ENCODE data around the gene SNAI3. TPM values are rescaled to one million over a fixed set of nuclear protein-coding genes. Genes with fewer than 3 reads are reported as not detected.

The SNAI3 gene
- total RNA-seq, 2 donors from 2014 or later, result 0.42 to 1.2 TPM

GRCh38 chr16:88695753-88696152 lies 9.4 kb upstream of the SNAI3 start:
- Mint-ChIP-seq H3K9me3 (no peaks in the 10 kb centered on the region), H3K4me3 (no peak overlapping the region), H3K36me3 (no peaks in the 10 kb centered on the region), H3K27ac (peak overlapping the region in 1 of 2 donors; percentile 23), H3K27me3 (no peaks in the 10 kb centered on the region), H3K4me1 (ENCODE audit: low read depth in 2 of 2) (peaks cover 14 to 27% of the 10 kb centered on the region in 2 donors)
- no peak for DNase-seq (ENCODE audit: low spot score)
- ATAC-seq, result no peak

- Mint-ChIP-seq H3K9me3 (no peaks in the 10 kb centered on the region), H3K27me3 (no peaks in the 10 kb centered on the region), H3K36me3 (no peaks in the 10 kb centered on the region), H3K27ac (no peak overlapping the region), H3K4me1 (ENCODE audit: low read depth in 2 of 2) (peaks cover 11 to 27% of the 10 kb centered on the region in 2 donors), H3K4me3 (no peak overlapping the region)
- DNase-seq (ENCODE audit: low spot score) (no peak), ATAC-seq (no peak)
These were observed 8.9 kb upstream of the SNAI3 start for GRCh38 chr16:88695218-88695617.

- H3K27ac Mint-ChIP-seq, result peak overlapping the region in 1 of 2 donors; percentile 58
- H3K4me3 Mint-ChIP-seq, result no peak overlapping the region
- H3K27me3 Mint-ChIP-seq, result no peaks in the 10 kb centered on the region
These were observed 8.1 kb upstream of the SNAI3 start for GRCh38 chr16:88694221-88695087.

GRCh38 chr16:88693420-88694177 lies 7.3 kb upstream of the SNAI3 start:
- H3K36me3 Mint-ChIP-seq, result no peaks in the 10 kb centered on the region
- ATAC-seq (no peak), DNase-seq (ENCODE audit: low spot score) (no peak)
- H3K27me3 Mint-ChIP-seq, result no peaks in the 10 kb centered on the region
- H3K4me1 Mint-ChIP-seq (ENCODE audit: low read depth in 2 of 2), result peaks cover 4 to 20% of the 10 kb centered on the region in 2 donors
- H3K4me3 Mint-ChIP-seq, result no peak overlapping the region
- no peak overlapping the region for H3K27ac Mint-ChIP-seq
- H3K9me3 Mint-ChIP-seq, result no peaks in the 10 kb centered on the region

More at GRCh38 chr16:88694221-88695087, 8.1 kb upstream of the SNAI3 start:
- peaks cover 4 to 20% of the 10 kb centered on the region in 2 donors for H3K4me1 Mint-ChIP-seq (ENCODE audit: low read depth in 2 of 2)
- H3K36me3 Mint-ChIP-seq, result no peaks in the 10 kb centered on the region
- ATAC-seq (no peak), DNase-seq (ENCODE audit: low spot score) (no peak)
- no peaks in the 10 kb centered on the region for H3K9me3 Mint-ChIP-seq

GRCh38 chr16:88692861-88693260 lies 6.6 kb upstream of the SNAI3 start:
- no peak overlapping the region for H3K27ac Mint-ChIP-seq
- H3K36me3 Mint-ChIP-seq, result no peaks in the 10 kb centered on the region
- H3K27me3 Mint-ChIP-seq, result no peaks in the 10 kb centered on the region
- H3K4me1 Mint-ChIP-seq (ENCODE audit: low read depth in 2 of 2), result peaks cover 4 to 20% of the 10 kb centered on the region in 2 donors
- no peak overlapping the region for H3K4me3 Mint-ChIP-seq
- DNase-seq (ENCODE audit: low spot score) (no peak), ATAC-seq (no peak)
- H3K9me3 Mint-ChIP-seq, result no peaks in the 10 kb centered on the region

- H3K9me3 Mint-ChIP-seq, result no peaks in the 10 kb centered on the region
- ATAC-seq (peak; percentile 24 to 52), DNase-seq (ENCODE audit: low spot score) (no peak)
- H3K27me3 Mint-ChIP-seq, result no peaks in the 10 kb centered on the region
- H3K27ac Mint-ChIP-seq, result no peak overlapping the region
- no peak overlapping the region for H3K4me3 Mint-ChIP-seq
- H3K36me3 Mint-ChIP-seq, result no peaks in the 10 kb centered on the region
- peaks cover 4 to 17% of the 10 kb centered on the region in 2 donors for H3K4me1 Mint-ChIP-seq (ENCODE audit: low read depth in 2 of 2)
These were observed 5.7 kb upstream of the SNAI3 start for GRCh38 chr16:88691924-88692560.

GRCh38 chr16:88691129-88691813 lies 5.0 kb upstream of the SNAI3 start:
- ATAC-seq (no peak), DNase-seq (ENCODE audit: low spot score) (no peak)
- Mint-ChIP-seq H3K36me3 (no peaks in the 10 kb centered on the region), H3K27ac (no peak overlapping the region), H3K27me3 (no peaks in the 10 kb centered on the region), H3K4me1 (ENCODE audit: low read depth in 2 of 2) (peaks cover 4 to 17% of the 10 kb centered on the region in 2 donors), H3K4me3 (peak overlapping the region; percentile 17), H3K9me3 (no peaks in the 10 kb centered on the region)

- DNase-seq (ENCODE audit: low spot score) (no peak), ATAC-seq (no peak)
- peaks cover 4 to 17% of the 10 kb centered on the region in 2 donors for H3K4me1 Mint-ChIP-seq (ENCODE audit: low read depth in 2 of 2)
- peak overlapping the region; percentile 17 for H3K4me3 Mint-ChIP-seq
- no peak overlapping the region for H3K27ac Mint-ChIP-seq
- H3K9me3 Mint-ChIP-seq, result no peaks in the 10 kb centered on the region
- no peaks in the 10 kb centered on the region for H3K36me3 Mint-ChIP-seq
- no peaks in the 10 kb centered on the region for H3K27me3 Mint-ChIP-seq
These were observed 4.2 kb upstream of the SNAI3 start for GRCh38 chr16:88690341-88691128.

- DNase-seq (ENCODE audit: low spot score) (no peak), ATAC-seq (no peak)
- Mint-ChIP-seq H3K4me3 (no peak overlapping the region), H3K9me3 (no peaks in the 10 kb centered on the region), H3K36me3 (no peaks in the 10 kb centered on the region), H3K27me3 (no peaks in the 10 kb centered on the region), H3K4me1 (ENCODE audit: low read depth in 2 of 2) (peaks cover 8 to 23% of the 10 kb centered on the region in 2 donors), H3K27ac (no peak overlapping the region)
These were observed 1.9 kb upstream of the SNAI3 start for GRCh38 chr16:88688013-88688778.

GRCh38 chr16:88687676-88688012 lies 1.3 kb upstream of the SNAI3 start:
- no peak overlapping the region for H3K27ac Mint-ChIP-seq
- H3K36me3 Mint-ChIP-seq, result no peaks in the 10 kb centered on the region
- no peaks in the 10 kb centered on the region for H3K27me3 Mint-ChIP-seq
- ATAC-seq (no peak), DNase-seq (ENCODE audit: low spot score) (no peak)
- no peak overlapping the region for H3K4me3 Mint-ChIP-seq
- H3K9me3 Mint-ChIP-seq, result no peaks in the 10 kb centered on the region
- H3K4me1 Mint-ChIP-seq (ENCODE audit: low read depth in 2 of 2), result peaks cover 8 to 20% of the 10 kb centered on the region in 2 donors

- Mint-ChIP-seq H3K9me3 (no peaks in the 10 kb centered on the region), H3K27me3 (no peaks in the 10 kb centered on the region), H3K36me3 (no peaks in the 10 kb centered on the region), H3K4me3 (no peak overlapping the region), H3K27ac (no peak overlapping the region), H3K4me1 (ENCODE audit: low read depth in 2 of 2) (peaks cover 12 to 22% of the 10 kb centered on the region in 2 donors)
- ATAC-seq, result no peak
- no peak for DNase-seq (ENCODE audit: low spot score)
These were observed 908 bp upstream of the SNAI3 start for GRCh38 chr16:88687254-88687576.

GRCh38 chr16:88686062-88686438 lies 257 bp downstream of the SNAI3 start:
- DNase-seq (ENCODE audit: low spot score) (no peak), ATAC-seq (peak in 1 of 2 donors; percentile 31)
- Mint-ChIP-seq H3K27ac (no peak overlapping the region), H3K36me3 (no peaks in the 10 kb centered on the region), H3K4me3 (peak overlapping the region; percentile 41), H3K9me3 (no peaks in the 10 kb centered on the region), H3K4me1 (ENCODE audit: low read depth in 2 of 2) (peaks cover 20 to 22% of the 10 kb centered on the region in 2 donors), H3K27me3 (no peaks in the 10 kb centered on the region)
